Activated CD4-positive, alpha-beta T cell treated with anti-CD3 and anti-CD28 coated beads, Interleukin-2, amount 50 U/mL, for 1 hour (primary cell): ENCODE data around the gene PROCR.
"Not testable (repeated sequence)": the region's sequence is repeated elsewhere in the genome, so short reads cannot be mapped to it uniquely, and the experiment has no call there.

ENCODE experiments used
- DNase-seq: peaks from one replicate; pipeline ENCODE4 v3.0.0-alpha.2; 2020

Gene PROCR

GRCh38 chr20:35165221-35166185, 6.4 kb upstream of the PROCR start:
- DNase-seq: no peak

GRCh38 chr20:35166242-35166830, 5.5 kb upstream of the PROCR start:
- DNase-seq: no peak

DNA sequence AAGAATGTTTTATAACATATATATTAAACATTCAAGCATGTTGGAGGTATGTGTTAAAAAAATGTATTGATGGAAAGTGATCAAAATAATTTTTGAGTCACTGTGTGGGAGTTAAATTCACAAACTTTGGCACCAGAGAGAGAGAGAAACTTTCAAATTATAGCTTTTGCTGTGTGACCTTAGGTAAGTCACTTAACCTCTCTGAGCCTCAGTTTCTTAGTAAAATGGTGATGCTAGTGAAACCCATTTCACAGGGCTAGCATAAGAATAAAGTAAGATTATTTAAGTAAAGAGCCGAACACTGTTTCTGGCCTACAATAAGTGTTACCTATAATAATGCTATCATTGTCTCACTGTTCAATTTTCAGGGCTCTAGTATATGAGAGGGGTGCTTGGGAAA, 4.1 kb upstream of the PROCR start:
- no peak for DNase-seq

- not testable (repeated sequence) for DNase-seq
Observed at GRCh38 chr20:35168701-35169409, 3.0 kb upstream of the PROCR start.

GRCh38 chr20:35171438-35171752, 477 bp upstream of the PROCR start:
- no peak for DNase-seq

GRCh38 chr20:35172434-35172806, 548 bp downstream of the PROCR start:
- no peak for DNase-seq

DNA sequence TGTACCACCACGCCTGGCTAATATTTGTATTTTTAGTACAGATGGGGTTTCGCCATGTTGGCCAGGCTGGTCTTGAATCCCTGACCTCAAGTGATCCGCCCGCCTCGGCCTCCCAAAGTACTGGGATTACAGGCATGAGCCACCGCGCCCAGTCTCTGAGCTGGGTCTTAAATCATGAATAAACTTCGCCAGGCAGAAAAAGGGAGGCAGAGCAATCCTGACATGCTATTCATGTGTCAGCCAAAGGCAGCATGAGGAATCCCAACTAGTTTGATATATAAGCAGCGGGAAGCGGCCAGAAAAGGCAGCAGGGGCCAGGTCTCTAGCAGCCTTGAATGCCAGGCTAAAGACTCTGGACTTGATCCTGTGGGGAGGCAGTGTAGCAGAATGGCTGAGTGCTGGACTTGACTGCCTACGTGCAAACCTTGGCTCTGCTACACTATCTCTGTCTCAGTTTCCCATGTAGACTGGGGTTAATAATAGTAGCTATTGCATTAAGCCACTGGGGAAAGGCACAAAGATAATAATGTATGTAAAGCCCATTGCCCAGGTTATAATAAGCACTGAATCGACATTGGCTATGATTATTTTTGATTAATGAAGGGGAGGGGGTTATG, 1.8 kb downstream of the PROCR start:
- DNase-seq: no peak

DNA sequence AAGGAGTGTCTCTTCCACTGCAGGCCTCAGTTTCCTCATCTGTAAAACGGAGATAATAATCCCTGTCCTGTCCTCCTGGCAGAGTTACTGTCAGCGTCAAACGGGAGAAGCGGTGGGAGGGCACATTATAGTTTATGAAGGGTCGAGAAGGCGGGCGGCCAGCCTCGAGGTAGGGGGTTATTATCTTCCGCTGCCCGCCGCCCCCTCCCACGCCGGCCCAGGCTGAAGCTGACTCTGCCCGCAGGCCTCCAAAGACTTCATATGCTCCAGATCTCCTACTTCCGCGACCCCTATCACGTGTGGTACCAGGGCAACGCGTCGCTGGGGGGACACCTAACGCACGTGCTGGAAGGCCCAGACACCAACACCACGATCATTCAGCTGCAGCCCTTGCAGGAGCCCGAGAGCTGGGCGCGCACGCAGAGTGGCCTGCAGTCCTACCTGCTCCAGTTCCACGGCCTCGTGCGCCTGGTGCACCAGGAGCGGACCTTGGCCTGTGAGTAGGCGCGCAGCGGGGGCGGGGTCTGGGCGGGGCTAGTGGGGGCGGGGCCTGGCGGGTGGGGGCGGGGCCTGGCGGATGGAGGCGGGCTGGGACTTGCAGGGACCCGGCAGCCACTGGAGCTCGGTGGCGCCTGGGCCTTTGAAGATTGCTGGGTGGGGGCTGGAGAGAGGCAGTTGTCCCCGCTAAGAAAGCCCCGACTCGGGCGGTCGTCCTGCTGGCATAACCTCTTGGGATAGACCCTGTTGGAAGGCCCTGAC, 2.8 kb downstream of the PROCR start:
- DNase-seq: no peak

GRCh38 chr20:35176132-35176531, 4.3 kb downstream of the PROCR start:
- DNase-seq: no peak

- DNase-seq: no peak
Observed at GRCh38 chr20:35179292-35180212, 7.7 kb downstream of the PROCR start.

DNA sequence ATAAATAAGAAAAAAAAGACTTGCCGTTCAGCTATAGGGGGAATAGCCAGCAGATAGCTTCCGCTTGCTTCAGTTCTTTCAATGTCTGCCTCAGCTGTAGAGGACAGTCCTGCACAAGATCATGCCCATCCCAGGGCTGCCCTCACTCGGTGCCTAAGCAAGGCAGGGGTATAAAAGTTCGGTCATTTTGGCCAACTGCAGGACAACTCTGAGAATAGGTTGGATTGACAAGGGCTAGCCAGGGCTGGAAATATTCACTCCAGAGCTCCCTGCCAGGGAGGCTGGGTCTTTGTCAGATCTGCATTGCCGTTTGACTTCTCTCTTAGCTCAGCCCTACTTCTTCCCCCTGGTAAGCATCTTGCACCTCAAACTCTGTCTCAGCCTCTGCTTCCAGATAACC, 8.4 kb downstream of the PROCR start:
- no peak for DNase-seq

GRCh38 chr20:35181731-35182130, 9.9 kb downstream of the PROCR start:
- DNase-seq: no peak

DNA sequence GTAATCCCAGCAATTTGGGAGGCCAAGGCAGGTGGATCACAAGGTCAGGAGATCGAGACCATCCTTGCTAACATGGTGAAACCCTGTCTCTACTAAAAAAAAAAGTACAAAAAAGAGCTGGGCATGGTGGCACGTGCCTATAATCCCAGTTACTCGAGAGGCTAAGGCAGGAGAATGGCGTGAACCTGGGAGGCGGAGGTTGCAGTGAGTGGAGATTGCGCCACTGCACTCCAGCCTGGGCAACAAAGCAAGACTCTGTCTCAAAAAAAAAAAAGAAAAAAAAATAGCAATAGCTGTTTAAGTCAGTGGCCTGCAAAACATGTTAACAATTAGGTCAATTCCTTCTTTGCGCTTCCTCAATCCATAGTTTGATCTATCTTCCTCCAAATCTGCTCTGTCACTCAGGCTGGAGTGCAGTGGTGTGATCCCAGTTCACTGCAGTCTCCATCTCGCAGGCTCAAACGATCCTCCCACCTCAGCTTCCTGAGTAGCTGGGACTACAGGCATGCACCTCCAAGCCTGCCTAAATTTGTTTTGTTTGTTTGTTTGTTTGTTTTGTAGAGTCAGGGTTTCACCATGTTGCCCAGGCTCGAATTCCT, 14.9 kb downstream of the PROCR start:
- DNase-seq: not testable (repeated sequence)

DNA sequence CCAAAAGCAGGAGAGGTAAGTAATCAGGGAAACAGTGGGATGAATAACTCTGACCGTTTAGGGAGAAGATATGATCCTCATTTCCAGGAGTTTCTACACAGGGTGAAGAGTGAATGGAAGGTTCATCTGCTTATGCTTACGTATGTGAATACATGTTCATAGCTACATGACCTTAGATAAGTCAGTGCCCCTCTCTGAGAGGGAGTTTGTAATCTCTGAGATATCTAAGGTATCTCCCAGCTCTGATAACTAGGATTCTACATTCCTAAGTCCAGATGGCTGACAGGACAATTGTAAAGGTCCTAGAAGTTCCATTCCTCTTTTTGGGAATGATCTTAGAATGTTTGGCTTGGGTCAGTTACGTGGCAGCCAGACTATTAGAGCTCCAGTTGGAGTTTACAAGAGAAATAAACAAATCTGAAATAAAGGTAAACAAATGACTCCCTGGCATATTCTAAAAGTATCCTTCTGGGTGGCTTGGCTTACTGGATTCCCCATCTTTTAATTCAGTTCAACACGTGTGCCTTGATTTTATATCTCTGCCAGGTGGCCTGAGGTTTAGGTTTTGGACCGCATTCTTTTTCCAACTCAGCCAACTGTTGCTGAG, 15.8 kb downstream of the PROCR start:
- no peak for DNase-seq

DNA sequence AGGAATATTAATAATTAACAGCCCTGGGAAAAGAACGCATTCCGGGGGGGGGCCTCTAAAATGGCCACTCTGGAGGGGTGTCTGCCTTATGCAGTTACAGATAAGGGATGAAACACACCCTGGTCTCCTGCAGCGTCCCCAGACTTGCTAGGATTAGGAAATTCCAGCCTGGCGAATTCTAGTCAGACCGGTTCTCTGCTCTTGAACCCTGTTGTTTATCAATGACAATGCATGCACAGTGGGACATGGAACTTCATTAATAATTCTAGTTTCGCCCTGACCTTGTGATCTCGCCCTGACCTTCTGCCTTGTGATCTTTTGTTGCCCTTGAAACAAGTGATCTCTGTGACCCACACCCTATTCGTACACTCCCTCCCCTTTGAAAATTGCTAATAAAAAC, 17.4 kb downstream of the PROCR start:
- DNase-seq: not testable (repeated sequence)

DNA sequence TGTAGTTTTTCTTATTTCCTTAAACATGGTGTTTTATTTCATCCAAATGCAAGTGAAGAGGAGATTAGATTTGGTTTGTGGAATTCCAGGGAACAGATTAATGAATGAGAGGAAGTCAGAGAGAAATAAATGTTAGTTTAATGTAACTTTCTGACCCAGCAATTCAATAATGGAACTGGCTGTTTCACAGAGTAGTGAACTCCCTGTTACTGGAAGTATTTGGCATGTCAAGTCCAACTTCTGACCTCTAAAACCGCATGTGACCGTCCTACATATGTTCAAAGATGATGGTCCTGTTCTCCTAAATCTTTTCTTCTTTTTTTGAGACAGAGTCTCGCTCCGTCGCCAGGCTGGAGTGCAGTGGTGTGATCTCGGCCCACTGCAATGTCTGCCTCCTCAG, 18.7 kb downstream of the PROCR start:
- no peak for DNase-seq

- no peak for DNase-seq
Observed at GRCh38 chr20:35191419-35192117, 19.7 kb downstream of the PROCR start.

GRCh38 chr20:35192118-35192872, 20.4 kb downstream of the PROCR start:
- no peak for DNase-seq
